ENCODE data around the gene PLCB1. TPM values are rescaled to one million over a fixed set of nuclear protein-coding genes. Genes with fewer than 3 reads are reported as not detected.

The PLCB1 gene
- total RNA-seq, 1 experiment from 2014 or later = 14.9 TPM

DNA sequence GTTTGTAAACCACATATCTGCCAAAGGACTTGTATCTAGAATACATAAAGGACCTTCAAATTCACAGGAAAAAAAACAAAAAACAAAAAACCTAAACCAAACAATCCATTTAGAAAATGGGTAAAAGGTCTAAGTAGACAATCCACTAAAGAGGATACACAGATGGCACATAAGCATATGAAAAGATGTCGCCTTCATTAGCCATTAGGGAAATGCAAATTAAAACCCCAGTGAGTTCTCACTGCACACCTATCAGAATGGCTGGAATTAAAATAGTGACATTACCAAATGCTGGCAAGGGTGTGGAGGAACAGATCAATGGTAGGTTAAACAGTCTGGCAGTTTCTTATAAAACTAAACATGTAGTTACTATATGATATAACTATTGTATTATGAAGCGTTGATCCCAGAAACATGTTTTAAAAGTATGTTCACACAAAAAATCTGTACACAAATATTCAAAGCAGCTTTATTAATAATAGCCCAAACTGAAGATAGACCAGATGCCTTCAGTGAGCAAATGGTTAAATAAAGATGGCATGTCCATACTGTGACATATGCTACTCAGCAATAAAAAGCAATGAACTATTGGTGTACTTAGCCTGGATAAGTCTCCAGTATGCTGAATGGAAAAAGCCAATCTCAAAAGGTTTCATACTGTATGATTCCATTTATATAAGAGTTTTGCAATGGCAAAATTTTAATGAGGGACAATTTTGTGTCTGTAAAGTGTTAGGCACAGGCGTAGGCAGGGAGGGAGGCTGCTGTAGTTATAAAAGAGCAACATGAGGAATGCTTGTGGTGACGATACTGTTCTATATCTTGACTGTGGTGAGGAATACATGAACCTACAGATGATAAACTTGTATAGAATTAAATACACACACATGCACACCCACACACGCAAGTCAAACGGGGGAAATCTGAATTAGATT, 43.9 kb downstream of the PLCB1 start:
- in situ Hi-C loops (cut with HindIII; ENCODE audit: low pct_unique_long_range_greater_than_20kb, low sequenced_read_pairs) = no loop called here
- DNase-seq (ENCODE audit: low read depth, low spot score) = no peak

GRCh38 chr20:8183526-8183925, 51.5 kb downstream of the PLCB1 start:
- in situ Hi-C loops (cut with HindIII; ENCODE audit: low pct_unique_long_range_greater_than_20kb, low sequenced_read_pairs) = no loop called here

DNA sequence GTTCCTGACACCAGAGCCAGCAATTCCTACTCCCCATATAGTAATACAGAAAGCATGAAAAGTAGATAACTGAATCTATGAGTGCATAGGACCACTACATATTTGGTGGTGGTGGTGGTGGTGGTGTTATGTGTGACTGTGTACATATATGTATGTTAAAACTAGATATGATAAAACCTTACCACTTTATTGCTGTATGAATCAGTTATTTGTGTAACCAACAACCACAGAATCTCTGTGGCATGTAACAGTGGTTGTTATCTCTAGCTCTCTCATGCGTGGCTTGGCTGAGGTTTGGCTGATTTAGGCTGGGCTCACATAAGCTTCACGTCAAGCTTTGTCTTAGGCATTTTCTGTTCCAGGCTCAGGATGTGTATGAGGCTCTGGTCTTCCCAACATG, 55.7 kb downstream of the PLCB1 start:
- in situ Hi-C loops (cut with HindIII; ENCODE audit: low pct_unique_long_range_greater_than_20kb, low sequenced_read_pairs) = no loop called here
- DNase-seq (ENCODE audit: low read depth, low spot score) = no peak

More at GRCh38 chr20:8183526-8183925, 51.5 kb downstream of the PLCB1 start:
- DNase-seq (ENCODE audit: low read depth, low spot score) = no peak

- in situ Hi-C loops (cut with HindIII; ENCODE audit: low pct_unique_long_range_greater_than_20kb, low sequenced_read_pairs) = no loop called here
- no peak for DNase-seq (ENCODE audit: low read depth, low spot score)
Measured at GRCh38 chr20:8190043-8190880, 58.2 kb downstream of the PLCB1 start.

DNA sequence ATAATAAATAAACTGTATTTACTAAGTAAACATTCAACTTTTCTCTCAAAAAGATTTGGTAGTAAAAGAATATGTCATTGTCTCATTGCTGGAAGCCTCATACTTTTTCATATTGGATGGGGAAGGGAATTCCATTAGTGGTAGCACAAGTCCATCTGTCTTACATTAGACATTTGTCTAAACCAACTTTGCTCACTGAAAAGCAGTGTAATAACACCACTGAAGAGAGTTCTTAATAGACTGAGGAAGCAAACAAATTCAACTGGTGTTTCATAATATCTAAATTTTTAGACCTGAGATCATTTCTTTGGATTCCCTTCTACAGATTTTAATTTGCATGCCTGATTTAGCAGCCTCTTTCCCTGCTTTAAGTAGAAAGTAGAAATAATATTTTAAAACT, 62.7 kb downstream of the PLCB1 start:
- no peak for DNase-seq (ENCODE audit: low read depth, low spot score)
- in situ Hi-C loops (cut with HindIII; ENCODE audit: low pct_unique_long_range_greater_than_20kb, low sequenced_read_pairs) = no loop called here

DNA sequence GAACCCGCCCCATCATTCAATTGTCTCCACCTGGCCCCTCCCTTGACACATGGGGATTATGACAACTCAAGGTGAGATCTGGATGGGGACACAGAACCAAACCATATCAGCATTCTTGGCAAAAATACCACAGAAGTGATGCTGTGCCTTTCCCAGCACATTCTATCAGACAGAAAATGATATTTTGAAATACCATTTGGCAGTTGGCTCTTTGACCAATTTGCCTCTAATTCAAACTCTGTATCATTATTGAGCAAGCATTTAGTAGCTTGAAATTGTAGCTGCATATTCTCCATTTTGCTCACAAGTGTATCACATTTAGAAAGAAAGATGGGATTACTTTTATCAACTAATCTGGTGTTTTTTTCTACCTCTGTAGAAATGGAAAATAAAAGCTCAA, 64.0 kb downstream of the PLCB1 start:
- in situ Hi-C loops (cut with HindIII; ENCODE audit: low pct_unique_long_range_greater_than_20kb, low sequenced_read_pairs) = no loop called here

GRCh38 chr20:8200220-8200619, 68.2 kb downstream of the PLCB1 start:
- no peak for DNase-seq (ENCODE audit: low read depth, low spot score)
- in situ Hi-C loops (cut with HindIII; ENCODE audit: low pct_unique_long_range_greater_than_20kb, low sequenced_read_pairs) = no loop called here

More for the DNA sequence above, 64.0 kb downstream of the PLCB1 start:
- DNase-seq (ENCODE audit: low read depth, low spot score) = no peak

GRCh38 chr20:8203366-8203765, 71.3 kb downstream of the PLCB1 start:
- in situ Hi-C loops (cut with HindIII; ENCODE audit: low pct_unique_long_range_greater_than_20kb, low sequenced_read_pairs) = no loop called here
- no peak for DNase-seq (ENCODE audit: low read depth, low spot score)

- DNase-seq (ENCODE audit: low read depth, low spot score) = no peak
- in situ Hi-C loops (cut with HindIII; ENCODE audit: low pct_unique_long_range_greater_than_20kb, low sequenced_read_pairs) = no loop called here
Measured at GRCh38 chr20:8205996-8206395, 73.9 kb downstream of the PLCB1 start.

GRCh38 chr20:8208226-8208625, 76.2 kb downstream of the PLCB1 start:
- in situ Hi-C loops (cut with HindIII; ENCODE audit: low pct_unique_long_range_greater_than_20kb, low sequenced_read_pairs) = no loop called here
- no peak for DNase-seq (ENCODE audit: low read depth, low spot score)

DNA sequence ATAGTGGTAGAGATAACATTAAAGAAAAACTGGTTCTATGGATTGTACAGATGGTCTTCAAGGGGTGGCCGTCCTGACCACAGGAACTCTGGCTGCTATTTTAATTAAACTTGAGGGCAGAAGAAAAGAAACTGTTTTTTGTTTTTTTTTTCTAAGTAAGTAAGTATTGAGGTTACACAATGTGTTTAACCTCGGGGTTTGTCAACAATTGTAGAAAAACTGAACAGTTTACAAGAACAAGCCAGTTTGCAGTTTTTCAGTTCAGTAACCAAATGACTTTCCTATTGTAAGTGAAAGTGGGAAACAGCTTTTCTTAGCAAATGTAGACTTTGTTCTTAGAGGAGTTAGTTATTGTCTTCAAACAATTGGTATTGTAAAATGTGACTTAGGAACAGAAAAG, 77.0 kb downstream of the PLCB1 start:
- DNase-seq (ENCODE audit: low read depth, low spot score) = peak; percentile 18
- in situ Hi-C loops (cut with HindIII; ENCODE audit: low pct_unique_long_range_greater_than_20kb, low sequenced_read_pairs) = no loop called here

DNA sequence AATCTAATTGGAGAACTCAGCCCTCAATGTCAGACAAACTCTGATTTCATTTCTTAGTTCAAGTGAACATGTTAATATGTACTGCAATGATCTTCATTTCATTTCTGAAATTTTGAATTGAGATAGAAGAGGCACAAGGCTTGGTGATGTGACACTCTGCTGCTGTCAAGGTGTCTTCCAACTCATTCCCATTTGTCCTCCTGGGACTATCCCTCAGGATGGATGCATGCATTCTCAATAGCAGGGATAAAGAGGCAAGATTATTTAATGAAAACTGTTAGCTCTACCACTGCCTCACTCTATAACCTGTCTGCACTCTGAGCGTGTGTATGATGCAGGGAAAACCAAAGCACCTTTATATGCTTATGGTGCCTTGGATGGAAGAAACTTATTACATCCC, 78.7 kb downstream of the PLCB1 start:
- in situ Hi-C loops (cut with HindIII; ENCODE audit: low pct_unique_long_range_greater_than_20kb, low sequenced_read_pairs) = no loop called here

DNA sequence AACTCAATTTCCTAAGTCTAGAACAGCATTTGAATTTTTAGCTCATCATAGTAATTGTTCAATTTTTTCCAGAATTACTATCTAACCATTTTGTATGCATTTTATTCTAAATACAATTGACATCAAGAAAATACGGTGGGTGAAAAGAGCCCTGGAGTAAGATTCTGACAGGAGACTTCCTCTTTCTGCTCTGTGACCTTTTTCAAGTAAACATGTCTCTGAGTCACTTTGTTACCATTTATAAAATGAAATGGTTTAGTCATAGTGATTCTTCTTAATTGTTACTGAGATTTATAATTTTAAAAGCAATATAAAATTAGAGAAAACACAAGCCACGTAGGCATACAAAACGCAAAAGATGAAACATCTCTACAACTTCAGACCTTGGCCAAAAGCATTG, 80.2 kb downstream of the PLCB1 start:
- no peak for DNase-seq (ENCODE audit: low read depth, low spot score)
- in situ Hi-C loops (cut with HindIII; ENCODE audit: low pct_unique_long_range_greater_than_20kb, low sequenced_read_pairs) = no loop called here

More for the DNA sequence above, 78.7 kb downstream of the PLCB1 start:
- no peak for DNase-seq (ENCODE audit: low read depth, low spot score)

DNA sequence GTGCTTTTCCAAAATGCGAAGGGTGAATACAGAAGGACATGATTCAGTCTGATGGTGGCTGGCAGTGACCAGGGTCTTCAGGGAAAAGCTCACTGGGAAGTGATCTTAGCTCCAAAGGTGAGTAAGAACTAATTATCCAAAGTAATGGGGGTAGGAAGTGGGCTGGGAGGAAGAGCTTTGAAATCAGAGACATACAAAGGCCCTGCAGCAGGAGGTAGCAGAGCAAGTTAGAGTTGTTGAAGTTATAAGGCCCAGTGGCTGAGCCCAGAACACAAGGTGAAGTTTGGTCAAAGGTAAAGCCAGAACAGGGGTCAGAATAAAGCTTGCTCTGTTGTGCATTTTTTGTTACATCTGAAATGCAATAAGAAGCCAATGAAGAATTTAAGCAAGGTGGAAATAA, 81.2 kb downstream of the PLCB1 start:
- no peak for DNase-seq (ENCODE audit: low read depth, low spot score)
- in situ Hi-C loops (cut with HindIII; ENCODE audit: low pct_unique_long_range_greater_than_20kb, low sequenced_read_pairs) = no loop called here

GRCh38 chr20:8213831-8214587, 81.9 kb downstream of the PLCB1 start:
- in situ Hi-C loops (cut with HindIII; ENCODE audit: low pct_unique_long_range_greater_than_20kb, low sequenced_read_pairs) = no loop called here
- DNase-seq (ENCODE audit: low read depth, low spot score) = no peak

- DNase-seq (ENCODE audit: low read depth, low spot score) = no peak
- in situ Hi-C loops (cut with HindIII; ENCODE audit: low pct_unique_long_range_greater_than_20kb, low sequenced_read_pairs) = no loop called here
Measured at GRCh38 chr20:8215361-8215781, 83.3 kb downstream of the PLCB1 start.

GRCh38 chr20:8216375-8217200, 84.5 kb downstream of the PLCB1 start:
- no peak for DNase-seq (ENCODE audit: low read depth, low spot score)
- in situ Hi-C loops (cut with HindIII; ENCODE audit: low pct_unique_long_range_greater_than_20kb, low sequenced_read_pairs) = no loop called here
